Stimulated activated naive CD4-positive, alpha-beta T cell treated with Interleukin-2 at 50 U/mL for 16 hours (primary cell): ENCODE data around the gene SUV39H1.

Experiments used
- DNase-seq: peaks from one replicate; lab custom pipeline; 2025; lab: John Stamatoyannopoulos, UW

SUV39H1 gene

GRCh38 chrX:48715072-48715471, 18.5 kb downstream of the SUV39H1 start:
- DNase-seq, result no peak

DNA sequence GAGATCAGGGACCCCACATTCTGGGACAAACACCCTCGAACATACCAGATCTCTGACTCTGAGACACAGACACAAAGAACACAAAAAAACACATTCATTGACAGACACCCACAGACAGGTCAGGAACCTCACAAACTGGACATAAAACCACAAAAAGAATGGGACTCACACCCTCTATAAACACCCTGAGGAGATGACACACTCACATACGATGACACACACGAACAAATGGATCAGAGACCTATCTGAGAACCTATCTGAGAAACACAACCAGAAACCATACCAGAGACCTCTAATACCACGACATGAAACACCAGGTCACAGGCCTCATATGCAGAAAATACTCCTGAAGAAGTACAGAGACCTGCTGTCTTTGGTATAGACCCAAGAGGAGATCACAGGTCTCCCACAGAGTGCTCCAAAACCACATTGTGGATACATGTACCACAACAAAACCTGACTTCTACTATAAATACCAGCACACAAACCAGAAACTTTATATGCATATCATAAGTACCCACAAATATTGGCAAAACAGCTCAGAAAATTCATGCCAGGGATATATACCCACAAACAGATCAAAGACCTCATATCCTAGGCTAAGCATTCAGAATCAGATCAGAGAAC, 19.5 kb downstream of the SUV39H1 start:
- no peak for DNase-seq

GRCh38 chrX:48719958-48720357, 23.4 kb downstream of the SUV39H1 start:
- DNase-seq, result no peak

- DNase-seq, result no peak
Measured at GRCh38 chrX:48720577-48721250, 24.2 kb downstream of the SUV39H1 start.

- DNase-seq, result no peak
Measured at GRCh38 chrX:48721916-48722315, 25.4 kb downstream of the SUV39H1 start.

DNA sequence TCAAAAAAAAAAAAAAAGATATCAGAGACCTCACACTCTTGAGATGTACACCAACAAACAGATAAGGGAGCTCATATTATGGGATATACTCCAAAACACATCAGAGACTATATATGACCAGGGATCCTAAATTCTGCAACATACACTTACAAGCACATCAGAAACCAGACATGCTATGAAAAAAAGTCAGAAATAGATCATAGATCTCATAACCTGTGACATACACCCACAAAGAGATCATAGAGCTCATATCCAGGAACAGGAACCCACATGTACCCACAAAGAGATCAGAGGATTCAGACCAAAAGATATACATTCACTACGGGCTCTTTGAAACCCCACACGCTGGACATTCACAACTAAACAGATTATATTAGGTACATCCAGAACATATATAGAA, 30.1 kb downstream of the SUV39H1 start:
- no peak for DNase-seq

DNA sequence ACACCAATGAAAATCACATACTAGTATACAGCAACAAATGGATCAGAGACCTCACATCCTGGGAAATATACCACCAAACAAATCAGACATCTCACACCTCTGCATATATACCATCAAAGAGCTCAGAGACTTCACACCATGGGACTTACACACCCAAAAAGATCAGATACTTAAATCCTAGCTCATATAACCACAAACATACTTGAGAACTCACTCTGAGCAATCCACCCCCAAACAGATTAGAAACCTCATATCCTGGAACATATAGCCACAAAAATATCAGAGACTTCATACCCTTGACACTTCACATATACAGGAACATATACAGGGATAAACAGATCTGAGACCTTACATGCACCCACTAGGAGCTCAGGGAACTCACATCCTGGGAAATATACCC, 32.1 kb downstream of the SUV39H1 start:
- no peak for DNase-seq

GRCh38 chrX:48736303-48736702, 39.8 kb downstream of the SUV39H1 start:
- DNase-seq, result no peak

DNA sequence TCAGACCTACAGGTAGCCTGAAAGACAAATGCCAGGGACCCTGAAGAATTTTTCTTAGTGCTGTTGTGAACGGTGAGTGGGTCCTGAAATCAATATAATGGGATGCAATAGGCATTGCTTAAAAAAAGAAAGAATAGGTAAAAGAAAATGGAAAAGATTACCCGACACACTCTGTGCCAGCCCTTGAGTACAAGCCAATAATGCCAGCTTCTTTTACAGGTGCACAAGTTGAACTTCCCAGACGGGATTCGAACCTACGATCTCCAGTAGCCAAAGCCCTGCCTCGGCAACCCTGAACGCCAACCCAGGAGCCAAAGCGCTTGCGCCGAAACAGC, 40.3 kb downstream of the SUV39H1 start:
- DNase-seq, result no peak

- DNase-seq, result peak; percentile 87
Measured at GRCh38 chrX:48737213-48737938, 40.8 kb downstream of the SUV39H1 start.

- no peak for DNase-seq
Measured at GRCh38 chrX:48737940-48738339, 41.4 kb downstream of the SUV39H1 start.

DNA sequence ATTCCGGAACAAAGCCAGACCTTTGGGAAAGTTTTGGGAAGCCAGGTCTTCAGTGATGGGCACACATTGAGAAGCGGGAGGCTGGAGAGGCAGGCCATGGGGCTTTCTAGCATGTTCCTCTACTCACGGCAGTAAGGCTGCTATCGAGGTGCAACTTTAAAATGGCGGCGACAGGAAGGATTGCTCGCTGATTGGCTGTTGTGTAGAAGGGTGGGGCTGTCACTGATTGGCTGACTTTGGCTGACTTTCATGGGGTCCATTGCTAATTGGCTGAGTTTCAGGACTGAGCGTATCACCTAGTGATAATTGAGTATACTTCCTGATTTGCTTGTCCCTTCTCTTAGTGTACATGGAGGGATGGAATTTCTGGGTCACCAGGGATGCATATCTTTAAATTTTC, 45.3 kb downstream of the SUV39H1 start:
- no peak for DNase-seq

- no peak for DNase-seq
Measured at GRCh38 chrX:48745222-48745621, 48.7 kb downstream of the SUV39H1 start.

- DNase-seq, result no peak
Measured at GRCh38 chrX:48747415-48748016, 51.0 kb downstream of the SUV39H1 start.

GRCh38 chrX:48749182-48749581, 52.6 kb downstream of the SUV39H1 start:
- DNase-seq, result no peak

GRCh38 chrX:48751343-48751742, 54.8 kb downstream of the SUV39H1 start:
- no peak for DNase-seq

- DNase-seq, result no peak
Measured at GRCh38 chrX:48752498-48752897, 56.0 kb downstream of the SUV39H1 start.

DNA sequence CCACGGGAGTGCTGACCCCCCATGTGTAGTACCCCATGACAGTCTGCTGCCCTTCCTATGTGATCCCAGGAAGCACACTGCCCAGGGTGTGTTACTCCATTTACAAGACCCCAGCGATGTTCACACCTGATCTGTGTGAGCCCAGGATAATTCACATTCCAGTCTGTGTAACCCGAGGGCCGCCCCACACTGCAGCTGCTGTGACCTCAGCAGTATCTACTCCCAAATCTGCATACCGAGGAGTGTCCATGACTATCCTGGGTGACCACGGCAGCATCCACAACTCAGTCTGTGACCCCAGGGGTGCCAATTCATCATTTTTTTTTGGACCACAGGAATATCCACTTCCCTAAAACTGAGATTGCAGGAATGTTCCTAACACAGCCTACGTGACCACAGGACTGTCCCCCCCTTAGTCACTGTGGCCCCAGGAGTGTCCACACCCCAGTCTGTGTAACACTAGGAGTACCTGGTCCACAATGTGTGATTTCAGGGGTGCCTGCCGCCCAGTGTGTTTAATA, 57.2 kb downstream of the SUV39H1 start:
- DNase-seq, result no peak

- no peak for DNase-seq
Measured at GRCh38 chrX:48754238-48754637, 57.7 kb downstream of the SUV39H1 start.
